ENCODE results near the gene C15orf61.

Gene C15orf61

DNA sequence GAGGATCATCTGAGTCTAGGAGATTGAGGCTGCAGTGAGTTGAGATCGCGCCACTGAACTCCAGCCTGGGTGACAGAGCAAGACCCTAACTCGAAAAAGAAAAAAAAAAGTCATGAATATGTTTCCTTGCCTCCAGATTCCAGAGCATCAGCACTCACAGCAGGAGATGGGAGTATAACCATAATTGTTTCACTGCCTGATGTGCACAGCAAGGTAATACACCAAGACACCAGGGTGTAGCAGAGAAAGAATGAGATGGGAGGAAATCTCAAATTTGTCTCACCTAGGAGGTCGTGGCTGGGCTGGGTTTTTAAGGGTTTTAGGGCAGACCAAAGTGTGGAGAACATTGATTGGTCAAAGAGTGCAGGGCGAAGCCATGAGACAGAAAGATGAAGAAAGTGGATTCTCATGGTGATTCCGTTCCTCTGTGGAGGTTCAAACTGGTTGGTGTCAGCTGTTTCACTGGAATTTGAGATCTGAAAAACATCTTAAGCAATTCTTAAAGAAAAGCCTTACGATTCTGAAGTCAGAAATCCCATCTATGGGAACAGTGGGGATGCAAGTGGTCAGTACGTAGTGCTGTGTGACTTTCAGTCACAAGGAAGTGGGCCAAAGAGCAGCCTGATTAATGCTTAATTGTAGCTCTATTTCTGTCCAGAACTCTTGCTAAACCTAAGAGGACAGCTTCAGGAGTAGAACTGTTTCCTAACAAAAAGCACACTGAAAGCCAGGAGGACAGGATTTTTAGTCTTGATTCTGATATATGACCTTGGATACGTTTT, 7.8 kb upstream of the C15orf61 start:
- DNase-seq (ENCODE audit: low read depth), result no peak

DNA sequence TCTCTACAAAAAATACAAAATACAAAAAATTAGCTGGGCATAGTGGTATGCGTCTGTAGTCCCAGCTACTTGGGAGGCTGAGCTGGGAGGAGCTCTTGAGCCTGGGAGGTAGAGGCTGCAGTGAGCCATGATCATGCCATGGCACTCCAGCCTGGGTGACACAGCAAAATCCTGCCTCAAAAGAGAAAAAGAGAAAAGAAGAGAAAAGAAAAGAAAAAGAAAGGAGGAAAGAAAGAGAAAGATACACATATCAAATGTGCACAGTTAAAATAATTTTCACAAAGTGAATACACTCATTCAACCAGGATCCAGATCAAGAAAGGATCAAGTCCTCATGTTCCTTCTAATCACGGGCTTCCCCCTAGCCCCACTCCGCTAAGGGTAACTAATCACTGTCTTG, 5.8 kb upstream of the C15orf61 start:
- no peak for DNase-seq (ENCODE audit: low read depth)
- H3K4me3 ChIP-seq (ENCODE audit: low read depth, low read length), result no peak overlapping the region
- TF ChIP-seq, protein P1, sequence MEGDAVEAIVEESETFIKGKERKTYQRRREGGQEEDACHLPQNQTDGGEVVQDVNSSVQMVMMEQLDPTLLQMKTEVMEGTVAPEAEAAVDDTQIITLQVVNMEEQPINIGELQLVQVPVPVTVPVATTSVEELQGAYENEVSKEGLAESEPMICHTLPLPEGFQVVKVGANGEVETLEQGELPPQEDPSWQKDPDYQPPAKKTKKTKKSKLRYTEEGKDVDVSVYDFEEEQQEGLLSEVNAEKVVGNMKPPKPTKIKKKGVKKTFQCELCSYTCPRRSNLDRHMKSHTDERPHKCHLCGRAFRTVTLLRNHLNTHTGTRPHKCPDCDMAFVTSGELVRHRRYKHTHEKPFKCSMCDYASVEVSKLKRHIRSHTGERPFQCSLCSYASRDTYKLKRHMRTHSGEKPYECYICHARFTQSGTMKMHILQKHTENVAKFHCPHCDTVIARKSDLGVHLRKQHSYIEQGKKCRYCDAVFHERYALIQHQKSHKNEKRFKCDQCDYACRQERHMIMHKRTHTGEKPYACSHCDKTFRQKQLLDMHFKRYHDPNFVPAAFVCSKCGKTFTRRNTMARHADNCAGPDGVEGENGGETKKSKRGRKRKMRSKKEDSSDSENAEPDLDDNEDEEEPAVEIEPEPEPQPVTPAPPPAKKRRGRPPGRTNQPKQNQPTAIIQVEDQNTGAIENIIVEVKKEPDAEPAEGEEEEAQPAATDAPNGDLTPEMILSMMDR (IDR thresholded peaks at IDR 0.05; ENCODE audit: control insufficient read depth, extremely low read depth, insufficient read depth), result no peak

More for the DNA sequence above, 7.8 kb upstream of the C15orf61 start:
- no peak overlapping the region for H3K4me3 ChIP-seq (ENCODE audit: low read depth, low read length)
- TF ChIP-seq, protein P1 (IDR thresholded peaks at IDR 0.05; ENCODE audit: control insufficient read depth, extremely low read depth, insufficient read depth), result no peak

DNA sequence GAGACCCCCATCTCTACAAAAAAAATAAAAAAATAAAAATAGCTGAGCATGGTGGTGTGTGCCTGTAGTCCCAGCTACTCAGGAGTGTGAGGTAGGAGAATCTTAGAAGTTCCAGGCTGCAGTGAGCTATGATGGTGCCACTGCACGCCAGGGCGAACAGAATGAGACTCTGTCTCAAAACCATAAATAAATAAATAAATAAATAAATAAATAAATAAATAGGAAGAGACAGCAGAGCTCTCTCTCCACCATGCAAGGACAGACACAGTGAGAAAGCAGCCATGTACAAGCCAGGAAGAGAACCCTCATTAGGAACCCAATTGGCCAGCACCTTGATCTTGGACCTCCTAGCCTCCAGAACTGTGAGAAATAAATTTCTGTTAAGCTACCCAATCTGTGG, 5.4 kb upstream of the C15orf61 start:
- TF ChIP-seq, protein P1 (IDR thresholded peaks at IDR 0.05; ENCODE audit: control insufficient read depth, extremely low read depth, insufficient read depth), result no peak
- no peak for DNase-seq (ENCODE audit: low read depth)
- no peak overlapping the region for H3K4me3 ChIP-seq (ENCODE audit: low read depth, low read length)

DNA sequence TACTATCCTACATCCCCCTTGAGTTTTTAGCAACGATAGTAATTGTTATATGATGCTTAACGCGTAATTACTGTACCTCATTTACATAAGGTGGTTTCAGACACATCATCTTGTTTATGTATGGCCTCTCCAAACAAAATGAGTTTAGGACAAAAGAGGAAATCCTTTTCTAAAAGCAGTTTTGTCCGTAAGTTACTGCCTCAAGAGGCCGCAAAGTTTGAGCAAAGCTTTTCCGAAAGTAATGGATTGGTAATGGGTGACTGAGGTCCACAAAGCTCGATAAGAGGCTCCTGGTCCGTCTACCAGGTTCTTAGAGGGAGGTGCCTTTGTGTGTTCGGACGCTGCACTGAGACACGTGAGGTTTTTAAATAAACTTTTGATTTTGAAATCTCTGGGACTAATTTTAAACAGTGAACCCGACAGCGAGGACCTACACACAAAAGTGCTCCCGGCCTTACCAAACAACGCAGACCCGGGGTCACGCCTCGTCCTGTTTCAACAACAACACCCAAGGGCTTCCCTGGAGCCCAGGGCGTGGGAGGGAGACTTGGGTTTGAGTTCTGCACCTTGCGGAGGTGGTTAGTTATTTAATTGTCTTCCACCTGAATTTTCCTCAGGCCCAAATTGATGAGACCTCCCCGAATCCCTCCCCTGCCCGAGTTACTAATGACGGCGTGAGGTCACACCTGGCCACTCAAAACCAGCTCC, 456 bp upstream of the C15orf61 start:
- H3K4me3 ChIP-seq (ENCODE audit: low read depth, low read length), result peak overlapping the region; percentile 71
- no peak for DNase-seq (ENCODE audit: low read depth)
- TF ChIP-seq, protein P1 (IDR thresholded peaks at IDR 0.05; ENCODE audit: control insufficient read depth, extremely low read depth, insufficient read depth), result no peak

DNA sequence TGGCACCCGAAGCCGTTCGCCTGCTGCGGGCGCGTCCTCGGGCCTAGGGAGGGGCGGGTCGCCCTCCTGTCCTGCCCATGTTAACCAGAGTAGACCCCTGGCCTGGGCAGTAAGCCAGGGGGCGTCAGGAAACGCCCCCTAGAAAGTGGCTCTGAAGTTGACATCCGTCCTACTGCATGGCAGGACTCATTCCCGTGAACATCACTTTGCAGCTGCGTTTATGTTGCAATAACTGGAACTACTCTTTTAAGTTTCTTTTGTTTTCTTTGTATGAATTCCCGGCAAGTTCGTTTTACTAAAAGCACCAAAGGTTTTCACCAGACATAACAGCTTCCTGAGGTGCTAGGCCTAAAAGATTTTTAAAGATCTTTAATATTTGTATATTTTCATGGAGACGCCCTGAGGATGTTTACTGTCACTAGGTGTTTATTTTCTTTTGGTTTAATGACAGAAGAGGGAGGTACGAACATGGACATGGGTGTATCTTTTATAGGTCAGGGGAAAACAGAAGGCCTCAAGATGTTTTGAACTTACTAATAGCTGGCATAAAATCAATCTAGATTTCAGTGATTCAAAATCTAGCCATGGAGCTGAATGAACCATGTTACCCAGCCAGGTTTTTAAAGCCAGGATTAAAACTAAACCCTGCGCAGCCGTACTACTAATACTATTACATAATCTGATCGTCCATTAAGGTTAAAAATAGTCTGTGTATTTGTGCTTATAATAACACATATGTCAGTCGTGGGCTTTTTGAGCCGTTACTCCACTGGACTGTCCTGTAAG, 1.0 kb downstream of the C15orf61 start:
- DNase-seq (ENCODE audit: low read depth), result peak; percentile 90
- peak overlapping the region; percentile 71 for H3K4me3 ChIP-seq (ENCODE audit: low read depth, low read length)
- TF ChIP-seq, protein P1 (IDR thresholded peaks at IDR 0.05; ENCODE audit: control insufficient read depth, extremely low read depth, insufficient read depth), result no peak

DNA sequence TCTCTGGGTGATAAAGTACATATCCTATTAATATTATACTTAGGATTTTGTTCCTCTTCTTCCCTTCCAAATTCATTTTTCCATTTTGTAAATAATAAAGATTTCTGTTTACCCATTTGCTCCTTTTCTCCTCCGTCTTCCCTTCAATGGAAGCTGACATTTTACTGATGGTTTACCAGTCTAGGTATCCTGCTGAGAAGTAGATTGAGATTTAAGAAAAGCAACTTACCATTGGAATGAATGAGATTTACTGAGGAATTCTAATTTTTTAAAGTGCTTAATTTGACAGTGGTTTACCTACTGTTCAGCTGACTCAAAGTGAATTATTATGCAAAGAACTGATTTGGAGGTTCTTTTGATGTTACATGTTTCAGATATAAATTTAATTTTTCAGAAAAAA, 2.4 kb downstream of the C15orf61 start:
- H3K4me3 ChIP-seq (ENCODE audit: low read depth, low read length), result no peak overlapping the region
- DNase-seq (ENCODE audit: low read depth), result no peak
- TF ChIP-seq, protein P1 (IDR thresholded peaks at IDR 0.05; ENCODE audit: control insufficient read depth, extremely low read depth, insufficient read depth), result no peak

Data from LNCaP clone FGC (cell line).